Mucosa of descending colon (tissue), 3 donors: ENCODE measurements around the gene HPCA. TPM values are rescaled to one million over a fixed set of nuclear protein-coding genes. Genes with fewer than 3 reads are reported as not detected.
A peak's percentile ranks its signal among the peaks of the same experiment; 100 is the strongest.

Experiments
- ATAC-seq: fragments of 200-7000 bp; cut with Tn5 transposase; one replicate; pipeline ENCODE4 v1.9.1; 2020; ENCODE audit warnings: mild to moderate bottlenecking, moderate library complexity
- DNase-seq, 3 donors: peaks; one replicate each; pipeline ENCODE4 v3.0.0-alpha.2; 2020
- H3K36me3 ChIP-seq: fragments of 200-600 bp; one replicate; pipeline ENCODE4 v1.8.0; 2021; ENCODE audit warnings: low read depth, mild to moderate bottlenecking
- H3K4me1 ChIP-seq: fragments of 200-600 bp; one replicate; pipeline ENCODE4 v1.8.0; 2021; ENCODE audit warnings: low read depth, mild to moderate bottlenecking
- H3K4me3 ChIP-seq: fragments of 200-600 bp; one replicate; pipeline ENCODE4 v1.8.0; 2021; ENCODE audit warnings: mild to moderate bottlenecking
- H3K9me3 ChIP-seq: fragments of 200-600 bp; one replicate; pipeline ENCODE4 v1.8.0; 2021; ENCODE audit warnings: mild to moderate bottlenecking
- intact Hi-C, 2 donors: fragments of 100-400 bp; cut with DNase I in 1 of 2; cut with micrococcal nuclease in 1 of 2; formaldehyde crosslinking; loops; one replicate each; pipeline versions ENCODE4 v1.11.0 to v1.11.1; 2022; cut with DNase I, micrococcal nuclease
- long read RNA-seq, 2 donors: library from polyadenylated mRNA; unstranded; transcript quantifications; one replicate each; pipeline ENCODE4 v2.0.0, GENCODE V29; 2019 to 2021
- total RNA-seq, 3 donors: library from RNA; stranded (reverse); fragmentation: NEBNext Ultra II Directional in 2 of 3; extraction: Animal tissue kit (Norgen Biotek cat#: 25700) in 2 of 3; gene quantifications; one replicate each; pipeline versions ENCODE4 v1.2.1 to v1.2.4, GENCODE V29; 2021 to 2023
- TF ChIP-seq, protein P1 (sequence below): fragments of 200-600 bp; IDR thresholded peaks from one replicate; pipeline ENCODE4 v1.8.0; 2022; ENCODE audit warnings: antibody characterized with exemption, mild to moderate bottlenecking
- donor health status: DM: no; HTN: no; CAD: no; lungs with moderate emphysema.
- donor health status: DM: no; HTN: no; CAD: no.
- donor health status: DM: no; HTN: yes; CAD: no.

HPCA gene
- 1 to 10 TPM; 1.1 to 2.0 (median 1.1) TPM for total RNA-seq
- long read RNA-seq, donor 1, partial matches to known transcripts: 0 of 20 reads
- long read RNA-seq, donor 1, other reads (novel, unspliced or antisense): 20 of 20 reads
- long read RNA-seq, donor 2: 0 reads

GRCh38 chr1:32886004-32886827, at the start of gene HPCA:
HPCA (plus strand) TSS chr1:32886491; CDS start chr1:32888899, 2,408 bp downstream.
- H3K36me3 ChIP-seq: no peaks in the 10 kb centered on the region
- intact Hi-C loops: no loop called here
- ATAC-seq: peak; percentile 93
- H3K4me3 ChIP-seq: no peak within 1 kb of the TSS
- no peaks in the 10 kb centered on the region for H3K9me3 ChIP-seq
- TF ChIP-seq, protein P1, sequence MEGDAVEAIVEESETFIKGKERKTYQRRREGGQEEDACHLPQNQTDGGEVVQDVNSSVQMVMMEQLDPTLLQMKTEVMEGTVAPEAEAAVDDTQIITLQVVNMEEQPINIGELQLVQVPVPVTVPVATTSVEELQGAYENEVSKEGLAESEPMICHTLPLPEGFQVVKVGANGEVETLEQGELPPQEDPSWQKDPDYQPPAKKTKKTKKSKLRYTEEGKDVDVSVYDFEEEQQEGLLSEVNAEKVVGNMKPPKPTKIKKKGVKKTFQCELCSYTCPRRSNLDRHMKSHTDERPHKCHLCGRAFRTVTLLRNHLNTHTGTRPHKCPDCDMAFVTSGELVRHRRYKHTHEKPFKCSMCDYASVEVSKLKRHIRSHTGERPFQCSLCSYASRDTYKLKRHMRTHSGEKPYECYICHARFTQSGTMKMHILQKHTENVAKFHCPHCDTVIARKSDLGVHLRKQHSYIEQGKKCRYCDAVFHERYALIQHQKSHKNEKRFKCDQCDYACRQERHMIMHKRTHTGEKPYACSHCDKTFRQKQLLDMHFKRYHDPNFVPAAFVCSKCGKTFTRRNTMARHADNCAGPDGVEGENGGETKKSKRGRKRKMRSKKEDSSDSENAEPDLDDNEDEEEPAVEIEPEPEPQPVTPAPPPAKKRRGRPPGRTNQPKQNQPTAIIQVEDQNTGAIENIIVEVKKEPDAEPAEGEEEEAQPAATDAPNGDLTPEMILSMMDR: peak; percentile 33
- peak in 2 of 3 donors; percentile 82 to 84 for DNase-seq
- peaks cover 6% of the 10 kb centered on the region for H3K4me1 ChIP-seq

DNA sequence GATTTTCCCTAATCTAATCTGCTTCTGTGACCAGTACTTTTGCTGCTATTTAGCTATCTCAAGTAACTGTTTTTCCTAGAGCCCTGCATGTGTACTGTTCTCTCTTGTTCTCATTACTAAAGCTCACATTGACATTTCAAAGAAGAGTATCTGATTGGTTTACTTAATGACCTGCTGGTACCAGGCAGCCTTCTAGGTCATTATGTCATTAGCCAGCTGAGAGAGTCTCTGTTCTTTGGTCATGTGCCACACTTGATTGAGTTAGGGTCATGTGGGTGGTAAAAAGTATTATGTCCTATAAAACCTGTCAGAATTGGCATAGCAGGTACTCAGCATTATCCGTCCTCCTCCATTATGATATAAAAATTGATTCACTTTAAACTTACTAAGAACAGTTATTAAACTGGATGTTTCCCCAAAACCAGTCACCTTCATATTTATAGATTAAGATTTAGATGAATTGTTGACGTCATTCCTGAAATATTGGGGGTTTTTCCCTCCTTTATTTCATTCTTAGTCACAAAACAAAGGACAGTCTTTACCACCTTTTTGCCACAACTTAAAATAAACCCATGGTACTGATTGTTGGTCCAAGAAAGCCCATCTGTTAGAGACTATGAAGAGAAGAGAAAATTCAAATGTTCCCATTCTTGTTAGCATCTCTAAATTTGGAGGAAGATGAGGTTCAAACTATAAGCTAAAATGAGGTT, 37.8 kb upstream of the HPCA start:
- intact Hi-C loops: no loop called here
- Histone ChIP-seq H3K4me3 (no peak overlapping the region), H3K36me3 (no peaks in the 10 kb centered on the region), H3K9me3 (no peaks in the 10 kb centered on the region), H3K4me1 (no peaks in the 10 kb centered on the region)
- DNase-seq: no peak
- TF ChIP-seq, protein P1: no peak
- ATAC-seq: no peak

DNA sequence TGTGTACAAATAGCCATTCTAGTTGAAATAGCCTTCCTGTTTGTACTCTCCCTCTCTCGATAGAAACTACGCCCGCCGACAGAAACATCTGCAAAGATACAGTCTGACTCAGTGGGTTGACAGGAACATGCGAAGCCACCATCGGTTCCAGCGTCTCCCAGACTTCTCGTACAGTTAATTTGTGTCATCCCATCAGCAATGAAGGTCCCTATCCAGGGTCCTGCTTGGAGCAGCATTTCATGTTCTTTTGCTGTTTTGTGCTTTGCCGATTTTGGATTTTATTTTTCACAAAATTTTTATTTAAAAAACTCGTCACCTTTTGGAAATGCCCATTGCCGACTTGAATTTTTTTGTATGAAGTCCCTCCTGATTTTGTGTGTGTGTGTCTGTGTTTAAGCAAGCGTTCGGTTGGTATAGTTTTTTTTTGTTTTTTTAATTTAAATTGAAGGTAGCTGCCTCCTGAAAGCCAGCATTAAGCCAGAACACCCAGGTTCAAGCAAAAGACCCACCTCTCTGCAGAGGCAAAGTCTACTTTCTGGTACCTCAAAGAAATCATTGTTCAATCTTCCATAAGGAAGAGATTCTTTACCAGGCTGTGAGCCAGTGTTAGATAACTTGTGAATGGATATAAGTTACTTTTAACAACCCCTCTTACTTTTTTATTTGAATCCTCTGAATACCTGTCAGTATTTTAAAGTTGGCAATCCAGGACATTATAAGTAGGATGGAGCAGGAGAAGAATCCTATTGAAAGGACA, 30.3 kb upstream of the HPCA start:
- ATAC-seq: peak; percentile 81
- no peaks in the 10 kb centered on the region for H3K9me3 ChIP-seq
- H3K4me3 ChIP-seq: no peak overlapping the region
- peak in 1 of 3 donors; percentile 37 for DNase-seq
- no peaks in the 10 kb centered on the region for H3K4me1 ChIP-seq
- TF ChIP-seq, protein P1: no peak
- intact Hi-C loops: no loop called here
- no peaks in the 10 kb centered on the region for H3K36me3 ChIP-seq

DNA sequence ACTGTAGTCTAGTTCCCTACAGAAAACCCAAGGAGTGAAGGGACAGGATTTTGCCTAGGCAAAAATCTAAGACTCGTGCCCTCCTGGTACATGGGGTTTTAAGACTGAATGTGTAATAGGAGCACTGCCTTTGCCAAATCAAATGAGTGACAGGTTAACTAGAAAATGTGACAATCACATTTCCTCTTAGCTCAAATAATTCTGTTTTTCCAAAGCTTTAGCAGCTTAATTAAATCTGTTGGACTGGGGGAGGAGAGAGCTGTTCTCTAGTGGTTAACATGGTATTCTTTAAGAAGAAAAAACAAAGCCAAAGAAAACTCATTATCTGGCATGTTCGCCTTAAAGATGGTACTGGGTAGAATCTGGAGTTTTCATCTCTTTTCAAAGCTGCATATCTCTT, 28.2 kb upstream of the HPCA start:
- TF ChIP-seq, protein P1: no peak
- intact Hi-C loops: no loop called here
- DNase-seq: no peak
- Histone ChIP-seq H3K9me3 (no peaks in the 10 kb centered on the region), H3K4me3 (no peak overlapping the region), H3K36me3 (no peaks in the 10 kb centered on the region), H3K4me1 (no peaks in the 10 kb centered on the region)
- no peak for ATAC-seq

- no peaks in the 10 kb centered on the region for H3K9me3 ChIP-seq
- H3K4me3 ChIP-seq: no peak overlapping the region
- DNase-seq: no peak
- no peak for ATAC-seq
- no peaks in the 10 kb centered on the region for H3K36me3 ChIP-seq
- intact Hi-C loops: no loop called here
- no peaks in the 10 kb centered on the region for H3K4me1 ChIP-seq
- TF ChIP-seq, protein P1: no peak
These were observed 27.5 kb upstream of the HPCA start for GRCh38 chr1:32858791-32859190.
